HT-29 (cell line): ENCODE data around the gene CCDC201. TPM values are rescaled to one million over a fixed set of nuclear protein-coding genes. Genes with fewer than 3 reads are reported as not detected.
"Not testable (repeated sequence)": the region's sequence is repeated elsewhere in the genome, so short reads cannot be mapped to it uniquely, and the experiment has no call there.

ENCODE experiments used
- DNase-seq: peaks from one replicate; pipeline ENCODE4 v3.0.0-alpha.2; 2015; ENCODE audit warnings: low spot score
- total RNA-seq: library from RNA; depleted of rRNA; stranded (reverse); fragments of >200 nt; shearing (Covaris generic); gene quantifications from 2 replicates; pipeline ENCODE4 v1.2.3, GENCODE V29; 2014

Gene CCDC201
- total RNA-seq, 1 experiment from 2014 or later: not detected

- no peak for DNase-seq
These were observed 1.7 kb upstream of the CCDC201 start for GRCh38 chr7:45874408-45875131.

GRCh38 chr7:45873355-45873754 is 473 bp upstream of the CCDC201 start:
- no peak for DNase-seq

- DNase-seq: peak; percentile 56
These were observed 507 bp downstream of the CCDC201 start for GRCh38 chr7:45872116-45873034.

GRCh38 chr7:45869426-45869825 is 3.5 kb downstream of the CCDC201 start:
- DNase-seq: no peak

- DNase-seq: no peak
These were observed 5.4 kb downstream of the CCDC201 start for GRCh38 chr7:45867471-45867870.

- no peak for DNase-seq
These were observed 7.1 kb downstream of the CCDC201 start for GRCh38 chr7:45865594-45866410.

- DNase-seq: peak; percentile 12
These were observed 9.2 kb downstream of the CCDC201 start for GRCh38 chr7:45863715-45864114.

- not testable (repeated sequence) for DNase-seq
These were observed 16.0 kb downstream of the CCDC201 start for GRCh38 chr7:45856888-45857287.

- DNase-seq: not testable (repeated sequence)
These were observed 17.2 kb downstream of the CCDC201 start for GRCh38 chr7:45855680-45856079.

- DNase-seq: not testable (repeated sequence)
These were observed 19.4 kb downstream of the CCDC201 start for GRCh38 chr7:45853491-45853890.

- not testable (repeated sequence) for DNase-seq
These were observed 19.9 kb downstream of the CCDC201 start for GRCh38 chr7:45852984-45853383.

GRCh38 chr7:45848734-45849133 is 24.1 kb downstream of the CCDC201 start:
- DNase-seq: not testable (repeated sequence)

- not testable (repeated sequence) for DNase-seq
These were observed 26.3 kb downstream of the CCDC201 start for GRCh38 chr7:45846536-45846935.

GRCh38 chr7:45841926-45842717 is 30.8 kb downstream of the CCDC201 start:
- DNase-seq: not testable (repeated sequence)

- not testable (repeated sequence) for DNase-seq
These were observed 34.0 kb downstream of the CCDC201 start for GRCh38 chr7:45838852-45839251.

GRCh38 chr7:45832433-45833177 is 40.3 kb downstream of the CCDC201 start:
- not testable (repeated sequence) for DNase-seq

GRCh38 chr7:45829846-45830245 is 43.0 kb downstream of the CCDC201 start:
- DNase-seq: not testable (repeated sequence)

- not testable (repeated sequence) for DNase-seq
These were observed 45.2 kb downstream of the CCDC201 start for GRCh38 chr7:45827731-45828130.

- DNase-seq: not testable (repeated sequence)
These were observed 46.3 kb downstream of the CCDC201 start for GRCh38 chr7:45826550-45826949.

GRCh38 chr7:45818763-45819162 is 54.1 kb downstream of the CCDC201 start:
- DNase-seq: not testable (repeated sequence)
